DND-41 (cell line): Measurements from ENCODE around the gene CFAP97D2.

Experiments used
- ATAC-seq: fragments of 200-7000 bp; cut with Tn5 transposase; 3 replicates; pipeline ENCODE4 v1.9.1; 2021; ENCODE audit warnings: low read depth; ENCODE audit not compliant: insufficient read depth
- DNase-seq: peaks from one replicate; pipeline ENCODE4 v3.0.0-alpha.2; 2020
- H2AFZ ChIP-seq: 2 replicates; pipeline ENCODE4 v1.6.0; 2012; ENCODE audit warnings: low read depth, low read length
- H3K27ac ChIP-seq: 2 replicates; pipeline ENCODE4 v1.5.1; 2012; ENCODE audit warnings: low read length, inconsistent platforms
- H3K27me3 ChIP-seq: fragments of 200-600 bp; sonication (generic); 2 replicates; pipeline ENCODE4 v1.6.0; 2012; ENCODE audit warnings: low read length, mild to moderate bottlenecking, inconsistent platforms; ENCODE audit not compliant: insufficient read depth, poor library complexity
- H3K36me3 ChIP-seq: 2 replicates; pipeline ENCODE4 v1.5.1; 2012; ENCODE audit warnings: low read length, inconsistent platforms; ENCODE audit not compliant: insufficient read depth
- H3K4me1 ChIP-seq: 2 replicates; pipeline ENCODE4 v1.5.1; 2012; ENCODE audit warnings: mild to moderate bottlenecking, low read length; ENCODE audit not compliant: insufficient read depth
- H3K4me2 ChIP-seq: 2 replicates; pipeline ENCODE4 v1.6.0; 2012; ENCODE audit warnings: mild to moderate bottlenecking, moderate library complexity, low read length, inconsistent platforms; ENCODE audit not compliant: insufficient read depth
- H3K4me3 ChIP-seq, 2 experiments: fragments of 200-600 bp in 1 of 2; shearing (Covaris generic) in 1 of 2; 2 replicates each; pipeline ENCODE4 v1.5.1; 2012 to 2016; ENCODE audit warnings: inconsistent platforms in 2 of 2, low read length in 2 of 2, mild to moderate bottlenecking in 2 of 2, low read depth in 1 of 2, moderate library complexity in 1 of 2
- H3K79me2 ChIP-seq: 2 replicates; pipeline ENCODE4 v1.6.0; 2012; ENCODE audit warnings: low read length, inconsistent platforms; ENCODE audit not compliant: insufficient read depth
- H3K9ac ChIP-seq: 2 replicates; pipeline ENCODE4 v1.6.0; 2012; ENCODE audit warnings: low read depth, mild to moderate bottlenecking, inconsistent platforms, low read length, moderate library complexity
- H3K9me3 ChIP-seq: 2 replicates; pipeline ENCODE4 v1.5.1; 2012; ENCODE audit warnings: low read length, moderate library complexity, mild to moderate bottlenecking, inconsistent platforms; ENCODE audit not compliant: insufficient read depth, severe bottlenecking
- H4K20me1 ChIP-seq: 2 replicates; pipeline ENCODE4 v1.6.0; 2012; ENCODE audit warnings: low read length; ENCODE audit not compliant: insufficient read depth
- CTCF ChIP-seq: IDR thresholded peaks from 2 replicates; pipeline ENCODE4 v1.5.1; 2012; ENCODE audit warnings: borderline replicate concordance, low read length, moderate library complexity, mild to moderate bottlenecking; ENCODE audit not compliant: poor library complexity, severe bottlenecking; ENCODE audit errors: extremely low read depth
- EZH2 ChIP-seq: IDR thresholded peaks from 3 replicates; pipeline ENCODE4 v1.6.1; 2012; ENCODE audit warnings: borderline replicate concordance, low read depth, mild to moderate bottlenecking, moderate library complexity, low read length, inconsistent platforms; ENCODE audit not compliant: severe bottlenecking

The CFAP97D2 gene

DNA sequence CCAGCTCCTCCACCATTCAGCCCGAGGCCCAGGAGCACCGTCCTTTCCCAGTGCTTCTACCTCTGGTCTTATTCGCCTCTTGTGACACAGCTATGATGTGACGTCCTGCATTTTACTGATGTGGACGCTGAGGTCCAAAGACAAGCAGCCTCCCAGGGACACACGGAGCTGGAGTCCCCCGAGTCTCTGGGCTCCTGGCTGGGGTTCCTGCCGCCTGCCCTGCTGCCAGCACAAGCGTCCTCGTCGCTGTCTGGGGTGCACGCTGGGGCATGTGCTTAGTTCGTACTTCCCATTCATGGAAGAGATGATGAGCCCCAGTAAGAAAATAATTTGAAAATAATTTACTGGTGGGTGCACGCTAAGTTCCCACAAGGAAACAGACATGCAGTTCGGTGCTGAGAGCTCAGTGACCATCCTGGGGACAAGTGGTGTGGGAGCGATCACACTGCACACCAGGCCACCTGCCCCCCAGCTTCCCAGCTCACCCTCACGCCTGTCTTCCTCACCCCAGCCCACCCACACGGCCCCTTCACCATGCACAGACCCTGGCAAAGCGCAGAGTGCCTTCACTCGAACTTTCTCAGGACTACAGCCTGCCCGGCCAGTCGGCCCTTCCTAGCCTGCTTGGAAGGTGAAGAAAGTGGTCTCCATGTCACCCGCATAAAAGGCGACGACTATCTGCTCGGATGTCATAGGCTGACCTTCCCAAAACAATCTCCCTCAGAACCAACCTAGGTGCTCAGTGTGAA is 14.2 kb upstream of the CFAP97D2 start:
- Histone ChIP-seq H4K20me1 (no peaks in the 10 kb centered on the region), H3K4me3 (no peak overlapping the region), H3K27ac (no peak overlapping the region), H3K4me2 (no peak overlapping the region), H3K36me3 (no peaks in the 10 kb centered on the region), H3K9me3 (no peaks in the 10 kb centered on the region), H3K9ac (no peak overlapping the region), H2AFZ (no peak overlapping the region), H3K4me1 (peaks cover 17% of the 10 kb centered on the region), H3K27me3 (no peaks in the 10 kb centered on the region), H3K79me2 (no peaks in the 10 kb centered on the region)
- DNase-seq: no peak
- TF ChIP-seq CTCF (no peak), EZH2 (no peak)
- ATAC-seq: no peak

- H3K9me3 ChIP-seq: no peaks in the 10 kb centered on the region
- H3K27ac ChIP-seq: no peak overlapping the region
- ATAC-seq (no peak), DNase-seq (no peak)
- H3K4me3 ChIP-seq: no peak overlapping the region
- H3K79me2 ChIP-seq: no peaks in the 10 kb centered on the region
- H2AFZ ChIP-seq: no peak overlapping the region
- no peaks in the 10 kb centered on the region for H4K20me1 ChIP-seq
- no peak for TF ChIP-seq CTCF
- no peak for TF ChIP-seq EZH2
- no peaks in the 10 kb centered on the region for H3K27me3 ChIP-seq
- no peak overlapping the region for H3K4me2 ChIP-seq
- no peak overlapping the region for H3K9ac ChIP-seq
- H3K36me3 ChIP-seq: no peaks in the 10 kb centered on the region
- H3K4me1 ChIP-seq: peaks cover 12% of the 10 kb centered on the region
Measured at GRCh38 chr13:114166381-114167131, 12.5 kb upstream of the CFAP97D2 start.

DNA sequence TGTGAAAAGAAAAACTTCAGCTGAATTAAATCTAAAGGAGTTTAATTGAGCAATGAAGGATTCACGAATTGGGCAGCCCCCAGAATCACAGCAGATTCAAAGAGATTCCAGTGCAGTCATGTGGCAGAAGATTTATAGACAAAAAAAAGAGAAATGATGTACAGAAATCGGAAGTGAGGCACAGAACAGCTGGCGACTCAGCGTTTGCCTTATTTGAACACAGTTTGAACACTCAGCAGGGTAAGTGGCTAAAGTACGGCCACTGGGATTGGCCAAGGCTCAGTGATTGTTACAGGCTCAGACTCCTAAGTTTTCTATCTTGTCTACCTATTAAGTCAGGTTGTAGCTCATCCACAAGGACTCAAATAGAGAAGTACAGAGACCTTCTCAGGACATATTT is 11.6 kb upstream of the CFAP97D2 start:
- H3K4me1 ChIP-seq: peaks cover 3% of the 10 kb centered on the region
- TF ChIP-seq CTCF (no peak), EZH2 (no peak)
- H3K79me2 ChIP-seq: no peaks in the 10 kb centered on the region
- no peak overlapping the region for H3K27ac ChIP-seq
- H3K4me2 ChIP-seq: no peak overlapping the region
- H4K20me1 ChIP-seq: no peaks in the 10 kb centered on the region
- H3K9ac ChIP-seq: no peak overlapping the region
- peaks cover 1% of the 10 kb centered on the region for H3K9me3 ChIP-seq
- ATAC-seq (no peak), DNase-seq (no peak)
- H2AFZ ChIP-seq: no peak overlapping the region
- H3K36me3 ChIP-seq: no peaks in the 10 kb centered on the region
- H3K27me3 ChIP-seq: no peaks in the 10 kb centered on the region
- H3K4me3 ChIP-seq: no peak overlapping the region
